ENCODE results near the gene GRN. TPM values are rescaled to one million over a fixed set of nuclear protein-coding genes. Genes with fewer than 3 reads are reported as not detected.

Gene GRN
- total RNA-seq, 4 donors from 2014 or later = 101 to 178 (median 120) TPM

GRCh38 chr17:44353672-44354331 is 8.7 kb downstream of the GRN start:
- no peaks in the 10 kb centered on the region for H3K27me3 ChIP-seq
- no peaks in the 10 kb centered on the region for H3K4me1 ChIP-seq
- TF ChIP-seq POLR2A (IDR thresholded peaks at IDR 0.05) (no peak), CTCF (IDR thresholded peaks at IDR 0.05) (no peak)
- peak in 1 of 2 donors; percentile 54 for DNase-seq
- H3K36me3 ChIP-seq = no peaks in the 10 kb centered on the region
- peak overlapping the region; percentile 60 to 77 for H3K27ac ChIP-seq
- intact Hi-C loops (cut with DNase I; ENCODE audit: low total_unique reads) = no loop called here
- H3K9me3 ChIP-seq = no peaks in the 10 kb centered on the region
- peak overlapping the region in 1 of 2 donors; percentile 45 for H3K4me3 ChIP-seq

DNA sequence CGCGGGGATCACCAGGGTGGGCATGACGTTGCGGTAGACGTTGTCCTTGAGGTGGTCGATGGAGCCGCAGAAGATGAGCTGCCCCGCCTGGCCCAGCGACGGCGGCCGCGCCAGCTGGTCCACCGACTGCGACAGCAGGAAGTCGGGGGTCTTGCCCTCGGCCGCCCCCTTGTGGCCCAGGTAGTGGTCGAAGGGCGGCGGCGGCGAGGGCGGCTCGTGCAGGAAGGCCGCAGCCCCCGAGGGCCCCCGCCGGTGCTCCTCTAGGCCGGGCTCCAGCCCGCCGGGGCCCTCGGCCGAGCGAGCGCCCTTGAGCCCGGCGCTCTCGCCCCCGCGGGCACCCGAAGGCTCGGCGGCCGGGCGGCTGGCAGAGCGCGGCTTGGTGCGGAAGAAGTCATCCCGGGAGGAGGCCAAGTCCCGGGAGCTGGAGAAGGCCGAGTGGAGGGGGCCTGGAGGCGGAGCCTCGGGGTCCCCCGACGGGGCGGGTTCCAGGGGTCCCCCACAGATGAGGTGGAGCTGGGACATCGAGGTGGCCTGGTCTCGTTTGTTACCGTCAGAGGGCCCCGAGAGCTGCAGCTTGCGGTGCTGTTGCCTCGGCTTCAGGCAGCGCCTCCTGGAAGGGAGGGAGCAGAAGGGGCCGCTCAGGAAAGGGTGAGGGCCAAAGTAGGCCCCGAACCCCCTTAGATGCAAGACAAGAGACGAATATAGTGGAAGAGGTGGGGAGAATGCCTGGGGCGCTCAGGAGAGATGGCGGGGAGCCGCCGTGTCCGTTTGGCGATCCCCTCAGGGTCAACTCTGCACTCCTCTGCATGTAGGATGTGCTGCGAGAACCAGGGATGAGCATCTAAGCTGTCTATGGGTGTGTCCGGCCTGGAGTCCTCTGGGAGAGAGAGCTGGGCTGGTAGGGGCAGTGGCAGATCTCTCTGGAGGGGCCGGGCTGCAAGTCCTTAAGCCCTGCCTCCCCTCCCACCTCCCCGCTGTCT is 9.8 kb downstream of the GRN start:
- Histone ChIP-seq H3K36me3 (no peaks in the 10 kb centered on the region), H3K4me1 (no peaks in the 10 kb centered on the region), H3K27me3 (no peaks in the 10 kb centered on the region), H3K9me3 (no peaks in the 10 kb centered on the region), H3K27ac (no peak overlapping the region), H3K4me3 (no peak overlapping the region)
- TF ChIP-seq CTCF (IDR thresholded peaks at IDR 0.05) = peak in 2 of 4 experiments; percentile 16 to 31
- TF ChIP-seq POLR2A (IDR thresholded peaks at IDR 0.05) = no peak
- intact Hi-C loops (cut with DNase I; ENCODE audit: low total_unique reads) = no loop called here
- peak in 1 of 2 donors; percentile 27 for DNase-seq

- Histone ChIP-seq H3K4me3 (no peak overlapping the region), H3K27ac (no peak overlapping the region), H3K4me1 (no peaks in the 10 kb centered on the region), H3K36me3 (no peaks in the 10 kb centered on the region), H3K9me3 (no peaks in the 10 kb centered on the region), H3K27me3 (no peaks in the 10 kb centered on the region)
- intact Hi-C loops (cut with DNase I; ENCODE audit: low total_unique reads) = no loop called here
- no peak for TF ChIP-seq CTCF (IDR thresholded peaks at IDR 0.05)
- no peak for TF ChIP-seq POLR2A (IDR thresholded peaks at IDR 0.05)
- no peak for DNase-seq
Measured at GRCh38 chr17:44355642-44356099, 10.6 kb downstream of the GRN start.

DNA sequence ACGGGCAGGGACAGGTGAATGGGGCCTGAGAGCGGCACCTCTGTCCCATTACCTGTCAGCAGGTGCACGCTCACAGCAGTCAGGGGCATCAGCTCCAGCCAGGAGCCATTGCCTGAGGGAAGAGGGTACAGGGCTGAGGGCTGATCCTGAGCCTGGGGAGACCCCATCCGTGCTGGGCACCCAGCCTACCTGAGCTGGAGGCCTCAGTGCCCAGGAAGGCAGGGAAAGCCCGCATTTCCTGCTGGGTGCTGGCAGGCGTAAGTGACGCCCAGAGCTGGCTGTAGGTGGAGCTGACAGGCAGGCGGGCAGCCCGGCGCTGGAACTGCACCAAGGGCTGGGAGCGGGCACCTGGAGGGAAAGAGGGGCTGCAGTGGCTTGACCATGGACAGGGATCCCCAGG is 11.1 kb downstream of the GRN start:
- no peak for DNase-seq
- Histone ChIP-seq H3K4me3 (no peak overlapping the region), H3K27me3 (no peaks in the 10 kb centered on the region), H3K36me3 (no peaks in the 10 kb centered on the region), H3K4me1 (peaks cover 0 to 4% of the 10 kb centered on the region in 2 donors), H3K9me3 (no peaks in the 10 kb centered on the region), H3K27ac (no peak overlapping the region)
- TF ChIP-seq CTCF (IDR thresholded peaks at IDR 0.05) = no peak
- TF ChIP-seq POLR2A (IDR thresholded peaks at IDR 0.05) = no peak
- intact Hi-C loops (cut with DNase I; ENCODE audit: low total_unique reads) = no loop called here

DNA sequence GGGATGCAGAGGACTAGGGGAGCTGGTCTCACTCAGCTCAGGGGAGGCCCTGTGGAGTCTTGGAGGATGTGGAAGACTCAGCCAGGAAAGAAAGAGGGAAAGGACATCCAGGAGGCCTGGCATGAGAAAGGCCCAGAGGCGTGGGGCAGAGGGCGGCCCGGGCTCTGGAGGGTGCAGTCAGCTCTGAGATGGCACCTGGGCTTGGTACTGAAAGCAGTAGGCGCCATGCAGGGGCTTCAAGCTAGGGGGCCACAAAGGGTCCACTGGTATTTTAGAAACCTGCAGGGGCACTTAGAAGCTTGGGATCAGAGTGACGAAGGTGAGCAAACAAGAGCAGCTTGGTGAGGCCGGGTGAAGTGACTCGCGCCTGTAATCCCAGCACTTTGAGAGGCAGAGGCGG is 13.0 kb downstream of the GRN start:
- Histone ChIP-seq H3K27me3 (no peaks in the 10 kb centered on the region), H3K4me1 (peaks cover 4 to 7% of the 10 kb centered on the region in 2 donors), H3K36me3 (no peaks in the 10 kb centered on the region), H3K9me3 (no peaks in the 10 kb centered on the region), H3K4me3 (no peak overlapping the region), H3K27ac (no peak overlapping the region)
- TF ChIP-seq CTCF (IDR thresholded peaks at IDR 0.05) (no peak), POLR2A (IDR thresholded peaks at IDR 0.05) (no peak)
- intact Hi-C loops (cut with DNase I; ENCODE audit: low total_unique reads) = no loop called here
- DNase-seq = no peak
